TTC549 (cell line): ENCODE results near the gene TRIM25.
"Not testable (repeated sequence)": the region's sequence is repeated elsewhere in the genome, so short reads cannot be mapped to it uniquely, and the experiment has no call there.

Experiments
- FAIRE-seq: peaks from 2 replicates; lab custom pipeline; 2012; peaks lifted over from hg19 to GRCh38; lab: Jason Lieb, UNC

TRIM25 gene

GRCh38 chr17:56913867-56914580, at the start of gene TRIM25:
TSS of gene TRIM25 (minus strand) at chr17:56914049. CDS start at chr17:56913988, 61 bp downstream.
- FAIRE-seq: no peak

- no peak for FAIRE-seq
These were observed 47.0 kb upstream of the TRIM25 start, which contains the start of gene COIL for GRCh38 chr17:56960596-56961538. TSS of gene COIL (minus strand) at chr17:56961050. CDS start at chr17:56961019, 31 bp downstream.

- FAIRE-seq: no peak
These were observed 43.1 kb upstream of the TRIM25 start for GRCh38 chr17:56956992-56957391.

GRCh38 chr17:56949595-56949994, 35.7 kb upstream of the TRIM25 start:
- FAIRE-seq: no peak

- no peak for FAIRE-seq
These were observed 34.6 kb upstream of the TRIM25 start for GRCh38 chr17:56948491-56948890.

GRCh38 chr17:56947741-56948140, 33.9 kb upstream of the TRIM25 start:
- no peak for FAIRE-seq

GRCh38 chr17:56945938-56946505, 32.2 kb upstream of the TRIM25 start:
- no peak for FAIRE-seq

- FAIRE-seq: no peak
These were observed 29.8 kb upstream of the TRIM25 start for GRCh38 chr17:56943505-56944125.

- FAIRE-seq: no peak
These were observed 26.1 kb upstream of the TRIM25 start for GRCh38 chr17:56939869-56940484.

- FAIRE-seq: not testable (repeated sequence)
These were observed 24.4 kb upstream of the TRIM25 start for GRCh38 chr17:56938206-56938605.

GRCh38 chr17:56937687-56938086, 23.8 kb upstream of the TRIM25 start:
- no peak for FAIRE-seq

- no peak for FAIRE-seq
These were observed 23.0 kb upstream of the TRIM25 start for GRCh38 chr17:56936697-56937322.

GRCh38 chr17:56935461-56935860, 21.6 kb upstream of the TRIM25 start:
- no peak for FAIRE-seq

- no peak for FAIRE-seq
These were observed 20.4 kb upstream of the TRIM25 start for GRCh38 chr17:56934280-56934679.

GRCh38 chr17:56933868-56934267, 20.0 kb upstream of the TRIM25 start:
- no peak for FAIRE-seq

- FAIRE-seq: no peak
These were observed 19.4 kb upstream of the TRIM25 start for GRCh38 chr17:56933151-56933745.

- FAIRE-seq: no peak
These were observed 17.0 kb upstream of the TRIM25 start for GRCh38 chr17:56930739-56931337.

- FAIRE-seq: no peak
These were observed 15.6 kb upstream of the TRIM25 start for GRCh38 chr17:56929362-56929969.

- FAIRE-seq: no peak
These were observed 14.7 kb upstream of the TRIM25 start for GRCh38 chr17:56928586-56928985.

GRCh38 chr17:56926704-56927103, 12.9 kb upstream of the TRIM25 start:
- FAIRE-seq: no peak
